Mesendoderm (in vitro differentiated cells): Measurements from ENCODE around the gene APPL2.

Experiments
- DNase-seq: peaks from one replicate; pipeline ENCODE4 v3.0.0; 2013
- H2AK5ac ChIP-seq: 2 replicates; pipeline ENCODE4 v1.6.1; 2013; ENCODE audit warnings: low read length, inconsistent platforms
- H2BK120ac ChIP-seq: 2 replicates; pipeline ENCODE4 v1.6.1; 2013; ENCODE audit warnings: low read depth, mild to moderate bottlenecking, low read length, moderate library complexity, mixed read lengths
- H2BK15ac ChIP-seq: replicated peaks from 2 replicates; pipeline ENCODE4 v1.6.1; 2013; ENCODE audit warnings: low read depth, mild to moderate bottlenecking, moderate library complexity
- H2BK5ac ChIP-seq: 2 replicates; pipeline ENCODE4 v1.6.1; 2013; ENCODE audit warnings: low read length, inconsistent platforms
- H3K18ac ChIP-seq: 2 replicates; pipeline ENCODE4 v1.6.1; 2013; ENCODE audit warnings: mild to moderate bottlenecking, low read length, mixed read lengths
- H3K23ac ChIP-seq: one replicate; pipeline ENCODE4 v1.6.1; 2013; ENCODE audit warnings: low read length
- H3K27ac ChIP-seq: 2 replicates; pipeline ENCODE4 v1.5.1; 2013; ENCODE audit warnings: low read depth, mild to moderate bottlenecking, inconsistent platforms, low read length, moderate library complexity
- H3K27me3 ChIP-seq: 2 replicates; pipeline ENCODE4 v1.6.1; 2013; ENCODE audit warnings: low read length, control low read depth, mild to moderate bottlenecking, inconsistent platforms; ENCODE audit not compliant: insufficient read depth, poor library complexity
- H3K36me3 ChIP-seq: 2 replicates; pipeline ENCODE4 v1.6.1; 2013; ENCODE audit warnings: low read length, inconsistent platforms; ENCODE audit not compliant: control insufficient read depth, insufficient read depth
- H3K4ac ChIP-seq: one replicate; pipeline ENCODE4 v1.6.1; 2013; ENCODE audit warnings: low read depth, mild to moderate bottlenecking, low read length, moderate library complexity
- H3K4me1 ChIP-seq: 2 replicates; pipeline ENCODE4 v1.6.1; 2013; ENCODE audit warnings: low read depth, low read length, inconsistent platforms; ENCODE audit not compliant: control insufficient read depth
- H3K4me2 ChIP-seq: 2 replicates; pipeline ENCODE4 v1.6.1; 2013; ENCODE audit warnings: low read length
- H3K4me3 ChIP-seq: 2 replicates; pipeline ENCODE4 v1.5.1; 2013; ENCODE audit warnings: mild to moderate bottlenecking, low read length
- H3K56ac ChIP-seq: one replicate; pipeline ENCODE4 v1.6.1; 2013; ENCODE audit warnings: low read length
- H3K79me1 ChIP-seq: 2 replicates; pipeline ENCODE4 v1.6.1; 2013; ENCODE audit warnings: low read length, inconsistent platforms
- H3K79me2 ChIP-seq: 2 replicates; pipeline ENCODE4 v1.6.1; 2013; ENCODE audit warnings: mild to moderate bottlenecking, low read length; ENCODE audit not compliant: control insufficient read depth, insufficient read depth
- H3K9ac ChIP-seq: 2 replicates; pipeline ENCODE4 v1.6.1; 2013; ENCODE audit warnings: low read length, inconsistent platforms
- H4K5ac ChIP-seq: one replicate; pipeline ENCODE4 v1.6.1; 2013; ENCODE audit warnings: low read length
- H4K8ac ChIP-seq: one replicate; pipeline ENCODE4 v1.6.1; 2013; ENCODE audit warnings: low read depth, mild to moderate bottlenecking, control low read depth, low read length, moderate library complexity
- WGBS: extraction: QIAGEN DNeasy Blood & Tissue Kit; methylation state at CpG from one replicate; pipeline ENCODE4 v1.1.7; 2013; ENCODE audit warnings: low lambda C conversion rate, missing lambda C conversion rate; ENCODE audit not compliant: insufficient coverage; ENCODE audit errors: extremely low coverage; 5-methylcytosine and 5-hydroxymethylcytosine counted together

Gene APPL2

DNA sequence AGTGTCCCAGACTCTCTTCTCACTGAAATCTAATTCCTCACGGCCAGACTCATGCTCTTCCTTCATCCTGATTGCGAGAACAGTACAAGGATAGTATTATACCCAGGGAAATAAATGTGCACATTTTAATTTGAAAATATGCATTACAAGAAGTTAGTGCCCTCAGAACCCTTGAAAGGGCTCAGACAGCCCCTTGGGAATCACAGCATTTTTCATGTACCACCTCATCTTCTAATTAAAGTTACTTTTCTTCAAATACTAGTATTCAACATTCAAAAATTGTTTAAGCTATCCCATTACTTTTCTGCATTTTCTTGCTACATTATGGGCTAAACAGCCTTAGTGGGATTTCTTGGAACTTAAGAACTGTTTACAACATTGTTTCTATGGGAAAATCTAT lies 1.7 kb upstream of the APPL2 start:
- no peak overlapping the region for H3K18ac ChIP-seq
- H3K36me3 ChIP-seq = no peaks in the 10 kb centered on the region
- H4K5ac ChIP-seq = no peak overlapping the region
- no peak overlapping the region for H2BK120ac ChIP-seq
- no peak overlapping the region for H3K9ac ChIP-seq
- no peaks in the 10 kb centered on the region for H3K79me2 ChIP-seq
- H3K4me2 ChIP-seq = no peak overlapping the region
- no CpG with 5 or more reads among the region's 2 CpGs for WGBS
- no peak overlapping the region for H2BK5ac ChIP-seq
- no peaks in the 10 kb centered on the region for H3K4me1 ChIP-seq
- H3K56ac ChIP-seq = no peak overlapping the region
- no peak overlapping the region for H3K23ac ChIP-seq
- no peaks in the 10 kb centered on the region for H3K27me3 ChIP-seq
- H2BK15ac ChIP-seq = no peak overlapping the region
- H3K27ac ChIP-seq = no peak overlapping the region
- H3K4me3 ChIP-seq = no peak overlapping the region
- H3K4ac ChIP-seq = no peak overlapping the region
- H3K79me1 ChIP-seq = peaks cover 8% of the 10 kb centered on the region
- no peak for DNase-seq
- H2AK5ac ChIP-seq = no peak overlapping the region
- H4K8ac ChIP-seq = no peak overlapping the region

DNA sequence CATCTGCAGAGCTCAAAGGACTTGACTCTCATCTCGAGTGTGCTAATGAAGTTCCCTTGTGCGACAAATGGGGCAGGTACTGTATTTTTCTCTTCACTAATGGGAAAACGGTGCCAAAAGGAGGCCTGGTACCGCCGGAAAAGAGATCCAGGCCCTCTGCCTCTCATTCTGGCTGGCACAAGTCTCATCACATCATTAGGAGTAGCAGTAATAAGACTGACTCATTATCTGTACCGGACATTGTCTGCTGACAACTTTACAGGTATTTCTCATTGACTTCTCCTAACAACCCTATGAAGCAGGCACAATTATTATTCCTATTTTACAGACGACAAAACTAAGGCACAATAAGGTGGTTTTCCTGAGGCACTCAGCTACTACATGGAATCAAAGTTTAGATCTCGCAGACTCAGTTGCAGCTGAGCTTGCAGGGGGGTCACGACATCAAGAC lies 668 bp downstream of the APPL2 start:
- no peak for DNase-seq
- H4K5ac ChIP-seq = no peak overlapping the region

DNA sequence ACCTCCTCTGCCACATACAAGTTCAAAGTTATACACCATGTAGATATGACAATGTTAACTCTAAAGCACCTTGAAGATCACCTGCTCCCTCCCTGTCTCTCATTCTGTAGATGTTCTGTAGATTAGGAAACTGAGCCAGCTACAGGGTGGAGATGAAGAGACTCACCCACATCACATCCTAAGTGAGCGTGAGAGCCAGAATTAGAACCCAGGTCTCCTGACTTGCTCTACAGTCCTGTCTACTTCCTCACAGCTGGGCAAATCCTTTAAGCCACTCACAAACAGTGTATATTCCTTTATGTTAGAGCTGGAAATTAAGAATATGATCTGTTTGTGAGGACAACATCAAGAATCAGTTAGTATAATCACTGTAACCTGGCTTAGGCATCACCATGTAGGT lies 1.8 kb downstream of the APPL2 start:
- Histone ChIP-seq H2AK5ac (no peak overlapping the region), H4K5ac (no peak overlapping the region), H3K9ac (no peak overlapping the region), H3K27me3 (no peaks in the 10 kb centered on the region), H3K79me1 (peaks cover 8% of the 10 kb centered on the region), H3K4me3 (no peak overlapping the region), H3K36me3 (no peaks in the 10 kb centered on the region), H2BK15ac (no peak overlapping the region), H3K27ac (no peak overlapping the region), H3K56ac (no peak overlapping the region), H4K8ac (no peak overlapping the region), H2BK120ac (no peak overlapping the region), H3K23ac (no peak overlapping the region), H3K4me2 (no peak overlapping the region), H3K4me1 (no peaks in the 10 kb centered on the region), H3K79me2 (no peaks in the 10 kb centered on the region), H3K4ac (no peak overlapping the region), H2BK5ac (no peak overlapping the region), H3K18ac (no peak overlapping the region)
- WGBS = no CpG with 5 or more reads among the region's 1 CpG
- no peak for DNase-seq

More for the DNA sequence above, 668 bp downstream of the APPL2 start:
- H3K79me1 ChIP-seq = peaks cover 8% of the 10 kb centered on the region
- no peaks in the 10 kb centered on the region for H3K27me3 ChIP-seq
- peak overlapping the region; percentile 74 for H3K4me2 ChIP-seq
- H3K18ac ChIP-seq = peak overlapping the region; percentile 53
- peak overlapping the region; percentile 95 for H3K27ac ChIP-seq
- H3K36me3 ChIP-seq = no peaks in the 10 kb centered on the region
- no peak overlapping the region for H2BK15ac ChIP-seq
- no peak overlapping the region for H3K4ac ChIP-seq
- H2BK120ac ChIP-seq = no peak overlapping the region
- WGBS = no CpG with 5 or more reads among the region's 9 CpGs
- peak overlapping the region; percentile 95 for H3K56ac ChIP-seq
- peak overlapping the region; percentile 91 for H3K9ac ChIP-seq
- no peak overlapping the region for H2BK5ac ChIP-seq
- H3K4me1 ChIP-seq = no peaks in the 10 kb centered on the region
- H3K23ac ChIP-seq = no peak overlapping the region
- H4K8ac ChIP-seq = no peak overlapping the region
- H3K4me3 ChIP-seq = peak overlapping the region; percentile 84
- H2AK5ac ChIP-seq = no peak overlapping the region
- H3K79me2 ChIP-seq = no peaks in the 10 kb centered on the region

DNA sequence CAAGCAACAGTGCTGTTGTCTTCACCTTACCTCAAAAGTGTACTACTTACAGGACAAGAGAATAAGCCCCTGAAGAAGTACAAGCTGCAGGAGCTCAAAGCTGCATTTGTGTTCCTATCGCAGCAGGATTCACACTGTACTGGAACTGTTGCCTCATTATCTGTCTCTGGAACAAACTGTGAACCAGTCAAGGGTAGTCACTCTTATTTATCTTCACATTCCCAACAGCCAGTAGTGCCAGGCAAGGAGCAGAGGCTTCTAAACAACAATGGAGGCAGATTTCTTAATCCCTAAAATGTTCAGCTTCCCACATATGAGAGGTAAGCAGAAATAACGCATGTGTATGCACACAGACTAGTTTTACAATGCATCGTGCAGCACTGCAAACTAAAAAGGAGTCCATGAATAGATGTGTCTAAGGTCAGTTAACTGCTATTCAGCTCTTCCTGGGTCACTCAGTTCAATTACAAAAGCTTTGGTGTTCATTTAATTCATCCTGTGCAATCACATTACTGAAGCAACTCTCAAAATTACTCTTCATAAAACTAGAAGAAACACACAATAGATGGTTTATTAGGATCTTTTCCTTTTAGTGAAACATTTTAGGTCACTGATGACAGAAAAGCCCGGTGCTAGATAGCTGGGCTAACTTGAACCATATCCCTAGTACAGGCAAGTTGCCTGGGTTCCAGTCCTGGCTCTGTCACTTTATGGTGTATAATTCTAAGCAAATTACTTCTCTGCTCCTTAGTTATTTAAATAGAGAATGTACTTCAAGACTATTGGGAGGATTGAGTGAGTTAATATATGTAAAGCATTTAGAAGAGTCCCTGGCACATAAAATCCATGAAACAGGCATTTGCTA lies 2.7 kb downstream of the APPL2 start:
- Histone ChIP-seq H4K8ac (no peak overlapping the region), H3K79me2 (no peaks in the 10 kb centered on the region), H3K18ac (no peak overlapping the region), H3K27ac (no peak overlapping the region), H2BK120ac (no peak overlapping the region), H3K9ac (no peak overlapping the region), H3K56ac (peak overlapping the region; percentile 17), H3K79me1 (peaks cover 8% of the 10 kb centered on the region), H3K23ac (no peak overlapping the region), H2AK5ac (no peak overlapping the region), H3K4me2 (no peak overlapping the region), H3K4me1 (no peaks in the 10 kb centered on the region), H2BK15ac (no peak overlapping the region), H2BK5ac (no peak overlapping the region), H3K27me3 (no peaks in the 10 kb centered on the region), H4K5ac (no peak overlapping the region), H3K4me3 (no peak overlapping the region), H3K36me3 (no peaks in the 10 kb centered on the region), H3K4ac (no peak overlapping the region)
- peak; percentile 44 for DNase-seq
- WGBS = no CpG with 5 or more reads among the region's 4 CpGs

DNA sequence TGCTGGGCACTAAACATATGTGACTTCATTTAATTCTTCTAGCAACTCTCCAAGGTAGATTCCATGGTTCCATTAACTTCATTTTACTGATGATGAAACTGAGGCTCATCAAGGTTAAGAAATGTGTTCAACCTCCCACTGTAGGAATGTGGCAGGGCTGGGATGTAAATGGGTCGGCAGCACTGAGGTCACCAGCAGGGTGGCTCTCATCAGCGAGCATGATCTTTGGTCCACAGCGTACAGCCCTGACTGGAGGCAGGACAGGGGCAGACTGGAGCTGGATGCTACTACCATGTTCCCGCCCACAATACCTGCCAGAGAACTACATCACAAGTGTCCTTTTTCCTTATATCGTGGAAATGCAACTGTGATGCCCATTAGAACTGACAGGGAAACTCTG lies 4.6 kb downstream of the APPL2 start:
- no peaks in the 10 kb centered on the region for H3K4me1 ChIP-seq
- no peak overlapping the region for H3K23ac ChIP-seq
- H3K9ac ChIP-seq = no peak overlapping the region
- H3K36me3 ChIP-seq = no peaks in the 10 kb centered on the region
- no peak overlapping the region for H3K56ac ChIP-seq
- H2BK15ac ChIP-seq = no peak overlapping the region
- H2BK5ac ChIP-seq = no peak overlapping the region
- H3K79me2 ChIP-seq = no peaks in the 10 kb centered on the region
- no peak overlapping the region for H3K4me2 ChIP-seq
- no peak overlapping the region for H4K5ac ChIP-seq
- no peaks in the 10 kb centered on the region for H3K27me3 ChIP-seq
- H3K27ac ChIP-seq = no peak overlapping the region
- H3K4me3 ChIP-seq = no peak overlapping the region
- no peak overlapping the region for H3K18ac ChIP-seq
- no peak overlapping the region for H4K8ac ChIP-seq
- DNase-seq = peak; percentile 64
- no CpG with 5 or more reads among the region's 5 CpGs for WGBS
- H3K79me1 ChIP-seq = peaks cover 9% of the 10 kb centered on the region
- H2BK120ac ChIP-seq = no peak overlapping the region
- H2AK5ac ChIP-seq = no peak overlapping the region
- H3K4ac ChIP-seq = no peak overlapping the region
